ENCODE measurements around the gene SAA4.
"Not testable (repeated sequence)": the region's sequence is repeated elsewhere in the genome, so short reads cannot be mapped to it uniquely, and the experiment has no call there.

Gene SAA4

DNA sequence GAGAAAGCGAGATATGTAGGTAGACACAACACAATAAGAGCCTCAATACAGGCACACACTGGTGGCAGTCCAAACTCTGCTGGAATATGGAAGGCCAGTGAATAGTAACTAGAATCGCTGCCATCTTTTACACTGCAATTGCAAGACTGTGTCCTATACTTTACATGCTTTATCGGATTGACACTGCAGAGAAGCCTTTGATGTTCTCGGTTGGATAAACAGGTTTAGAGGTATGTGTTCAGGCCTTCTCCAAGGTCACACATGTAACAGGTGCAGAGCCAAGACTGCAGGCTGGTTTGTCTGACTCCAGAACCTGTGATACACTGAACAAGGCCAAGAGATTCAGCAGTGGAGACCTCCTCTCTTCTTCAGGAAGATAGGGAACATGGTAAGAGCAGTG lies 34.6 kb upstream of the SAA4 start:
- Histone ChIP-seq H3K27me3 (no peaks in the 10 kb centered on the region), H3K36me3 (no peaks in the 10 kb centered on the region), H3K4me3 (ENCODE audit: low read depth in 1 of 2, low read length in 1 of 2) (no peak overlapping the region), H3K27ac (no peak overlapping the region), H3K9me3 (no peaks in the 10 kb centered on the region), H3K4me1 (ENCODE audit: control insufficient read depth in 1 of 2, insufficient read depth in 1 of 2, low read depth in 1 of 2, low read length in 1 of 2) (no peaks in the 10 kb centered on the region)
- TF ChIP-seq, protein P1, sequence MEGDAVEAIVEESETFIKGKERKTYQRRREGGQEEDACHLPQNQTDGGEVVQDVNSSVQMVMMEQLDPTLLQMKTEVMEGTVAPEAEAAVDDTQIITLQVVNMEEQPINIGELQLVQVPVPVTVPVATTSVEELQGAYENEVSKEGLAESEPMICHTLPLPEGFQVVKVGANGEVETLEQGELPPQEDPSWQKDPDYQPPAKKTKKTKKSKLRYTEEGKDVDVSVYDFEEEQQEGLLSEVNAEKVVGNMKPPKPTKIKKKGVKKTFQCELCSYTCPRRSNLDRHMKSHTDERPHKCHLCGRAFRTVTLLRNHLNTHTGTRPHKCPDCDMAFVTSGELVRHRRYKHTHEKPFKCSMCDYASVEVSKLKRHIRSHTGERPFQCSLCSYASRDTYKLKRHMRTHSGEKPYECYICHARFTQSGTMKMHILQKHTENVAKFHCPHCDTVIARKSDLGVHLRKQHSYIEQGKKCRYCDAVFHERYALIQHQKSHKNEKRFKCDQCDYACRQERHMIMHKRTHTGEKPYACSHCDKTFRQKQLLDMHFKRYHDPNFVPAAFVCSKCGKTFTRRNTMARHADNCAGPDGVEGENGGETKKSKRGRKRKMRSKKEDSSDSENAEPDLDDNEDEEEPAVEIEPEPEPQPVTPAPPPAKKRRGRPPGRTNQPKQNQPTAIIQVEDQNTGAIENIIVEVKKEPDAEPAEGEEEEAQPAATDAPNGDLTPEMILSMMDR (IDR thresholded peaks at IDR 0.05): no peak

DNA sequence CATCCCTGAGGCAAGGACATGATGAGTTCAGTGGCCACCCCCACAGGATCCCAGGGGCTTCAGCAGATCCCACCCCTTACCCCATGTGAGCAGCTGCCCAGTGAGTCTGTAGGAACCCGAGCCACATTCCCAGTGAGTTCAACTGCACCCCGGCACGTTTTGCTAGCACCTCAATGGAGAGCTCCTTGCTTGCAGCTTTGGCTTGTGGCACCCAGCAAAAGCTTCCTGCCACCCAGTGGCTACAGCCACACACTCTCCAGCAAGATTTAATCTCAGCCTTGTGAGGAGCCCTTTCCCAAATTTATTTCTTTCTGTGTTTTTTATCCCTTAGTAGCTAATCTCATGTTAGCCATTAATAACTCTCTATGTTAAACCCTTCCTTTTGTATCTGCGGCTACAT lies 33.5 kb upstream of the SAA4 start:
- no peaks in the 10 kb centered on the region for H3K27me3 ChIP-seq
- TF ChIP-seq, protein P1 (IDR thresholded peaks at IDR 0.05): no peak

DNA sequence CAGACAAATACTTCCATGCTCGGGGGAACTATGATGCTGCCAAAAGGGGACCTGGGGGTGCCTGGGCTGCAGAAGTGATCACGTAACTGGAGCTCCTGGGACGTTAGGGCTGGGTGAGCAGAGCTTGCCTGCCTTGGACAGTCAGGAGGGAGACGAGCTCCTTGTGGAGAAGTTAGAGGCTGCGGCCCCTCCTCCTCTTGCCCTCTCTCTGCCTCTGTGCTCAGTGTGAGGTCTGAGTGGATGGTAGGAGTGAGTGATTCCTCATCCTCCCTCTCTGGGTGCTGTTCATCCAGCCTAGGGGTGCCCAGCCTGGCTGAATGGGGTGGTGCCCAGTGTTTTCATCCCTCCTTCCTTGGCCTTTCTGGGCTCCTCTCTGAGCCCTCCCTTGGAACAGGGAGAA lies 32.6 kb upstream of the SAA4 start:
- not testable (repeated sequence) for H3K27ac ChIP-seq; H3K36me3 ChIP-seq; H3K4me3 ChIP-seq (ENCODE audit: low read depth in 1 of 2, low read length in 1 of 2); H3K27me3 ChIP-seq; H3K4me1 ChIP-seq (ENCODE audit: control insufficient read depth in 1 of 2, insufficient read depth in 1 of 2, low read depth in 1 of 2, low read length in 1 of 2); H3K9me3 ChIP-seq

More for the DNA sequence above, 33.5 kb upstream of the SAA4 start:
- Histone ChIP-seq H3K27ac (no peak overlapping the region), H3K4me1 (ENCODE audit: control insufficient read depth in 1 of 2, insufficient read depth in 1 of 2, low read depth in 1 of 2, low read length in 1 of 2) (peaks cover 0 to 7% of the 10 kb centered on the region in 2 experiments), H3K36me3 (no peaks in the 10 kb centered on the region), H3K4me3 (ENCODE audit: low read depth in 1 of 2, low read length in 1 of 2) (no peak overlapping the region), H3K9me3 (no peaks in the 10 kb centered on the region)

DNA sequence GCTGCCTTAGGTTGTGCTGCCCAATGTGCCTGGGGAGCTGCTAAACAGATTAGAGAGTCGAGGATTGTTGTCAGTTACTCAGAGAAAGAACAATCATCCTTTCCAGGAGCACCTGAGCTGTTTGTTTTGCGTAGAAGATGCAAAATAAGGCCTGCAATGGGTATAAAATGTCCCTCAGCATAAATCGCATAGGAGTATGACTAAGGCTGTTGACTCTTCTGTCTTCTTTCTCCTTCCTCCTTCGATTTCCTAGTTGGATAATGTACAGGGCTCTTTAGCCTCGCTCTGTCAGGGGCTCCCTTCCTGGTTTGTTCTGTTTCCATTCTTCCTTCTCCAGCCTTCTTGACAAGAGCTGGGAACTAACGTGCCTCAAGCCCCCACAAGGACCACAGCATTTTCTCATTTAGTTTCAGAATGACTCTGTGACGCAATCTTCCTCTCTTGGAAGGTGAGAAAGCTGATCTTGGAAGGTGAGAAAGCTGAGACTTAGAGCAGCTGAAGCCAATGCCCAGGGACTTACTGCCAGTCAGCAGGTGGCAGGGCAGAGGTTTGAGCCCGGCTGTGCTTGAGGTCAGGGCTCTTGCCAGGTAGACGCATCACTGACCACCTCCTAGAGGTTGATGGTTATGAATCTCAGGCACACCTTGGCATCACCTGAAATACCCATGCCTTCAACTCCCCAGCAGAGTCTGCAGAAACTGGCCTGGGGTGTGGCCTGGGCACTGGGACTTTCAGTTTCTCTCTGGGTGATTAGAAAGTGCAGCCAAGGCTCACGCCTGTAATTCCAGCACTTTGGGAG lies 30.9 kb upstream of the SAA4 start:
- H3K27ac ChIP-seq; H3K4me3 ChIP-seq (ENCODE audit: low read depth in 1 of 2, low read length in 1 of 2); H3K36me3 ChIP-seq; H3K27me3 ChIP-seq; H3K4me1 ChIP-seq (ENCODE audit: control insufficient read depth in 1 of 2, insufficient read depth in 1 of 2, low read depth in 1 of 2, low read length in 1 of 2); H3K9me3 ChIP-seq: not testable (repeated sequence)

DNA sequence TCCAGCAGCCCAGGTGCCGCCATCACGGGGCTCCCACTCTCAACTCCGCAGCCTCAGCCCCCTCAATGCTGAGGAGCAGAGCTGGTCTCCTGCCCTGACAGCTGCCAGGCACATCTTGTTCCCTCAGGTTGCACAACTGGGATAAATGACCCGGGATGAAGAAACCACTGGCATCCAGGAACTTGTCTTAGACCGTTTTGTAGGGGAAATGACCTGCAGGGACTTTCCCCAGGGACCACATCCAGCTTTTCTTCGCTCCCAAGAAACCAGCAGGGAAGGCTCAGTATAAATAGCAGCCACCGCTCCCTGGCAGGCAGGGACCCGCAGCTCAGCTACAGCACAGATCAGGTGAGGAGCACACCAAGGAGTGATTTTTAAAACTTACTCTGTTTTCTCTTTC lies 29.3 kb upstream of the SAA4 start, which contains the start of gene SAA1:
TSS of gene SAA1 (plus strand) at position 316 of the 400 bp plus-strand sequence. CDS start 624 bp downstream, outside the sequence.
- Histone ChIP-seq H3K9me3 (no peaks in the 10 kb centered on the region), H3K36me3 (no peaks in the 10 kb centered on the region), H3K27ac (peak within 1 kb of the TSS; percentile 36), H3K4me3 (ENCODE audit: low read depth in 1 of 2, low read length in 1 of 2) (no peak within 1 kb of the TSS), H3K27me3 (peaks cover 6% of the 10 kb centered on the region), H3K4me1 (ENCODE audit: control insufficient read depth in 1 of 2, insufficient read depth in 1 of 2, low read depth in 1 of 2, low read length in 1 of 2) (peaks cover 0 to 7% of the 10 kb centered on the region in 2 experiments)
- TF ChIP-seq, protein P1 (IDR thresholded peaks at IDR 0.05): no peak

DNA sequence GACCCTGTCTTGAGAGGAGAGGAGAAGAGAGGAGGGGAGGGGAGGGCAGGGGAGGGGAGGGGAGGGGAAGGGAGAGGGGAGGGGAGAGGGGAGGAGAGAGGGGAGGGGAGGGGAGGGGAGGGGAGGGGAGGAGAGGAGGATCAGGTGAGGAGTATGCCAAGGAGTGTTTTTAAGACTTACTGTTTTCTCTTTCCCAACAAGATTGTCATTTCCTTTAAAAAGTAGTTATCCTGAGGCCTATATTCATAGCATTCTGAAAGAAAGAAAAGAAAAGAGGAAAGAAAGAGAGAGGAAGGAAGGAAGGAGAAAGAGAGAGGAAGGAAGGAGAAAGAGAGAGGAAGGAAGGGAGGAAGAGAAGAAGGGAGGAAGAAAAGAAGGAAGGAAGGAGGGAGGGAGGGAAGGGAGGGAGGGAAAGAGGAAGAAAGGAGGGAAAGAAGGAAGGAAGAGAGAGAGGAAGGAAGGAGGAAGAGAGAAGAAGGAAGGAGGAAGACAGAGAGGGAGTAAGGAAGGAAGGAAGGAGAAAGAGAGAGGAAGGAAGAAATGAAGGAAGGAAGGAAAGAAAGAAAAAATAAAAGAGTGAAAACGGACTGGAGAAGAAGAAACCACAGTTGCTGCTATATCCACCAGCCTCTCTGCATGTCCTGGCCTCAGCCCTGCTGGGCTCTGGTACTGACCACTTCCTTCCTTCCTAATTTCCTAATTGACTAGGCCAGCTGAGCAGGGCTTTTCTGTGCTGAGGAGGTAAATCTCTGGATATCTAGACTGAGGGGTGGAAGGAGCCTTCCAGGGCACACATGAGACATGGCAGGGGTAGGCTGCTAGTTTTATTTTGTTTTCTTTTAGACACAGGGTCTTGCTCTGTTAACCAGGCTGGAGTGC lies 28.3 kb upstream of the SAA4 start:
- TF ChIP-seq, protein P1 (IDR thresholded peaks at IDR 0.05): no peak
- no peak overlapping the region for H3K4me3 ChIP-seq (ENCODE audit: low read depth in 1 of 2, low read length in 1 of 2)
- peak overlapping the region; percentile 36 for H3K27ac ChIP-seq
- peaks cover 0 to 7% of the 10 kb centered on the region in 2 experiments for H3K4me1 ChIP-seq (ENCODE audit: control insufficient read depth in 1 of 2, insufficient read depth in 1 of 2, low read depth in 1 of 2, low read length in 1 of 2)
- H3K36me3 ChIP-seq: no peaks in the 10 kb centered on the region
- H3K27me3 ChIP-seq: peaks cover 14% of the 10 kb centered on the region
- H3K9me3 ChIP-seq: no peaks in the 10 kb centered on the region

Data from neutrophil (primary cell).